Brain pericyte (primary cell): ENCODE data around the gene SMIM35.

Source experiments
- DNase-seq: peaks from one replicate; pipeline ENCODE4 v3.0.0-alpha.2; 2012; ENCODE audit warnings: low read depth, low spot score

The SMIM35 gene

GRCh38 chr11:118058311-118059245 is 28.2 kb downstream of the SMIM35 start:
- DNase-seq: no peak

- DNase-seq: no peak
Measured at GRCh38 chr11:118057251-118058145, 29.3 kb downstream of the SMIM35 start.

- DNase-seq: no peak
Measured at GRCh38 chr11:118056806-118057205, 30.0 kb downstream of the SMIM35 start.

GRCh38 chr11:118055966-118056365 is 30.8 kb downstream of the SMIM35 start:
- DNase-seq: no peak

GRCh38 chr11:118054712-118055640 is 31.8 kb downstream of the SMIM35 start:
- no peak for DNase-seq

- DNase-seq: no peak
Measured at GRCh38 chr11:118052581-118053206, 34.1 kb downstream of the SMIM35 start.

- no peak for DNase-seq
Measured at GRCh38 chr11:118051611-118052461, 34.9 kb downstream of the SMIM35 start.

GRCh38 chr11:118051136-118051610 is 35.6 kb downstream of the SMIM35 start:
- DNase-seq: no peak

GRCh38 chr11:118050208-118050891 is 36.4 kb downstream of the SMIM35 start:
- no peak for DNase-seq

GRCh38 chr11:118049771-118050170 is 37.0 kb downstream of the SMIM35 start:
- no peak for DNase-seq

- no peak for DNase-seq
Measured at GRCh38 chr11:118048472-118049370, 38.0 kb downstream of the SMIM35 start.

GRCh38 chr11:118047749-118048148 is 39.0 kb downstream of the SMIM35 start:
- no peak for DNase-seq

- no peak for DNase-seq
Measured at GRCh38 chr11:118046964-118047700, 39.6 kb downstream of the SMIM35 start.

- DNase-seq: no peak
Measured at GRCh38 chr11:118046051-118046963, 40.5 kb downstream of the SMIM35 start.

- no peak for DNase-seq
Measured at GRCh38 chr11:118045191-118045590, 41.6 kb downstream of the SMIM35 start.

GRCh38 chr11:118042796-118043195 is 44.0 kb downstream of the SMIM35 start:
- no peak for DNase-seq
